Stimulated activated CD4-positive, alpha-beta T cell treated with anti-CD3 and anti-CD28 coated beads, Interleukin-15, amount 100 ng/mL, for 1 hour (primary cell): ENCODE data around the gene TMEM250.

Experiments used
- DNase-seq, 2 donors: peaks; one replicate each; pipeline ENCODE4 v3.0.0-alpha.2; 2020; ENCODE audit warnings: low read depth in 1 of 2, low spot score in 1 of 2

TMEM250 gene

DNA sequence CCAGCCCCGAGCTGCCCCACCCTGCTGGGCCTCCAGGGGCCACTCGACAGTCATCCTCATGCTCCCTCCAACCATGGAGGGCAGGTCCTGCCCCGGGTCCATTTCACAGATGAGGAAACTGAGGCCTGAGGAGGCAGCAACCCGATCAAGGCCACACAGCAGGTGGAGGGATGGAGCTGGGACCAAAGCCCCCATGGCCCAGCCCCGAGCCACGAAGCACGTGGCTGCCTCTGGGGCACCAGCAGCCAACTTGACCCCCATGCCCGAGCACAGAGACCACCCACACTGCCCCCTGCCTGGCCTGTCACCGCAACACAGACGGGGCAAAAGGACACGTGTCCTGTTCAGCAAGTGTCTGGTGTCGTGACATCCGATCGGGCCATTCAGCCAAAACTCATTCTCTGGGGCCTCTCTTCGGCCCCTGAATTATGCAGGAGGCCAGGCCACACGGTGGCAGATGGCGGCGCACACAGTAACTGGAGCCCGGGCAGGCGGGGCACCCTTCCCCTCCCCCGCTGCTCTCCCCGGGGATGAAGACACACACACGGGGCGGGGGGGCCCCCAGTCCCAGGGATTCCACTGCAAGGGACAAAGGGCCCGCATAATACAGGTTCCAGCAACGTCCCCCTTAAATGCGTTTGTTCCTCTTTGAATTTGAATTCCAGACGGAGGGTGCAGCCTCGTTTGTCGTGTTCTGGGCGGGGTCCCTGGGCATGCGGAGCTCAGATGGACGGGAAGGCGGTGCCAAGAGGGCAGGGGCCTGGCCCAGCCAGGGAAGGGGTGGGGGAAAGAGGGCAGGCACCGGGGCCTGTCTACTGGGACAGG is 29.4 kb upstream of the TMEM250 start:
- DNase-seq = no peak

GRCh38 chr9:136147038-136147889 is 28.6 kb upstream of the TMEM250 start:
- DNase-seq = no peak

DNA sequence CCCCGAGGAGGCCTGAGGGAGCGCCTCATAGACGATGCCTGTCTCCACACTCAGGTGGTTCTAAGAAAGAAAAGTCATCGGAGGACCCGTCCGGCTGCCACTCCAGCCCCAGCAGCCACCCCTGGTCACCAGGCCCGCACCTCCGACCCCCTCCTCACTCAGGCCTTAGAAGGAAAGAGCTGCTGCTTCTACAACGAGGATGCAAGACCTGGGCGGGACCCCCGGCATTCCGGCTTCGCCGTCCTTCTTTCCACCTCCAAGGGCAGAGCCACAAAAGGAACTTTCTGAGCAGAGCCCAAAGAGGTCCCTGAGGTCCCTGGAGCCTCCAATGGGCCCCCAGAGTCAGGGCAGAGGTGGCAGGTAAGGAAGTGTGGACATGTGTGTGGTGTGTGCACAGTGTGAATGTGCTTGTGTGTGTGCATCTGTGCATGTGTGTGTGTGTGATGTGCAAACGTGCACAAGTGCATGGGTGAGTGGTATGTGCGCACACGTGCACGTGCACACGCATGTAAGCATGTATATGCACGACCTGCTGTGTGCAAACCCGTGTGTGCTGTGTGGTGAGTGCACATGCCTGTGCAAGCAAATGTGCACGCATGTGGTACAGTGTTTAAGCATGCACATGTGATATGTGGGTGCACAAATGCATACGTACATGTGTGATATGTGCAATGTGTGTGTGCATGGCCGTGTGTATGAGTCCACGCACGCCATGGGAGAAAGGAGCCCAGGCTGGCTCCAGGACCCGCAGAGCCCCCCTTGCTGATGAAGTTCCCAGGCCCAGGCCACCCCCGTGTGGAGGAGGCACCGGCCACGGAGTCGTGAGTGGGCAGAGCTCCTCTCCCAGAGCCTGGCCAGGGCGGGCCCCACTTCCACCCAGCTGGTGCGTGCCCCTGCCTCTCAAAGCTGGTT is 27.7 kb upstream of the TMEM250 start:
- DNase-seq = no peak

GRCh38 chr9:136145580-136145979 is 26.9 kb upstream of the TMEM250 start:
- DNase-seq = no peak

GRCh38 chr9:136144450-136144849 is 25.8 kb upstream of the TMEM250 start:
- DNase-seq = no peak

DNA sequence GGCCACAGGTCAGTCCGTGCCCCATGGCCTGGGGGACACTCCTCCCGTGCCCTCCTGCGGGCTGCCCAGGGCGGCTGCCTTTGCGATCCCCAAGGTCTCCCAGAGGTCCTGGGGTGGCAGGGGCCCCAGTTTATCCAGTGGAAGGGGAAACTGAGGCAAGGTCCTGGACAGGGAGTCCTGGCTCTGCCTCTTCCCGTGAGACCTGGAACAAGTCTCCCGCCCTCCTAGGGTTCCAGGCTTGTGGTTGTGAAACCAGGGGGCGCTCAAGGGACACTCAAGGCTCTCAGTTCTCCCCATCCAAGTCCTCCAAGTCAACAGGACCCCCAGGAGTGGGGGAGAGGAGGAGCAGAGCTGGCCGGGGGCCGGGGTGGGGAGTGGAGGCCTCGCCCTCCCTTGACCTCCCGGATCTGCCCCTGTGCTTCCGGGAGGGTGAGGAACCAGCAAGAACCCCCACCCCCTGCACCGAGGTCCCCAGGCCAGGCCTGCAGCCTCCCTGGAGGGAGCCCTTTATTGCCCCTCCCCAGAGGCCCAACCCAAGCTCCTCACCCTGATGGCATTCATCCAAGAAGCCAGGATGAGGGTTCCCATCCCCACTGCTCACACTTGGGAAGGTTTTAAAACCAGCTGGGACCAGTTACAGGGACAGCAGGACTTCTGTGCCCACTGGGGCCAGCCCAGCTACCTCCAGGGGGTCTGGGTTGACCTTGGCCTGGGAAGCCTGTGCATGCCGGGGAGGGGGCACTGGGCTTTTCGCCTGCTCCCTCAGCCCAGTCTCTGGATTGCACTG is 24.7 kb upstream of the TMEM250 start:
- no peak for DNase-seq

DNA sequence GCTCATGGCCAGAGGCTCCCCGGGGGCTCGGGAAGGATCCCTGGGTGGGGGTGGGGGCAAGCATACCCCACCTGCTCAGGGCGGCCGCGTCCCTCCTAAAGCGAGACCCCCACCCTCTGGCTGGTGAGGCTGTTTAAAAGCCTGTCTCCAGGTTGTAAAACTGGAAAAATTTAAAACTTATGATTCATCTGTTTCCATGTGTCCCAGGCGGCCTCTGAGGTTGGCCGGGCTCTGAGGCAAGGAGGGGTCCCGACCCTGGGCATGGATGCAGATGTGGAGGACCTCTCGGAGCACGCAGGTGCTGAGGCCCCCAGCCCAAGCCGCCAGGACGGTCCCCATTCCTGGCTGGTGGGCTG is 24.2 kb upstream of the TMEM250 start:
- DNase-seq = no peak

GRCh38 chr9:136142414-136142796 is 23.7 kb upstream of the TMEM250 start:
- DNase-seq = no peak

GRCh38 chr9:136141682-136142413 is 23.2 kb upstream of the TMEM250 start:
- no peak for DNase-seq

DNA sequence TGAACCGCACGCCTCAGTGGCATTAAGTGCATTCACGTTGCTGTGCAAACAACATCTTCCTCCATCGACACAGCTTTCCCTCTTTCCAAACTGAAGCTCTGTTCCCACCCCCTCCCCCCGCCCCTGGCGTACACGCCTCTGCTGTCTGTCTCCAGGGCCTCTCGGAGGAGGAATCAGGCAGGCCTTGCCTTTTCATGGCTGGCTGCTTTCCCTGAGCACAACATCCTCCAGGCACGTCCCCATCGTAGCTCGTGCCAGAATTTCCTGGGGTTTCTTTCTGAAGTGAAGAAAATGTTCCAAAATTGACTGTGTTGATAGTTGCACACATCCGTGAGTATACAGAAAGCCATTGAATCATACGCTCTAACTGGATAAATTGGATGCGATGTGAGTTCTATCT is 22.3 kb upstream of the TMEM250 start:
- no peak for DNase-seq

DNA sequence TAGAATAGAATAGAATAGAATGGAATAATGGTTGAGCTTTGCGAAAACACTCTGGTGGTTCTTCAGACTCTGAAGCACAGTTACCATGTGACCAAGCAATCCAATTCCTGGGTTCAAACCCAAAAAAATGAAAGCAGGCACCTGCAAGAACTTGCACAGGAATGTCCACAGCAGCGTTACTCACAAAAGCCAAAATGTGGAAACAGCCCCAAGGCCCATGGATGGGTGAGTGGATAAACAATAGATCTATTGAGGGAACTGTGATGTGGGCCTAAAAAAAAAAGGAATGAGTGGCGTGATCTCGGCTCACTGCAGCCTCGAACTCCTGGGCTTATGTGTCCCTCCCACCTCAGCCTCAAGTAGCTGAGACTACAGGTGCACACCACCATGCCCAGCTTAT is 21.4 kb upstream of the TMEM250 start:
- DNase-seq = no peak

DNA sequence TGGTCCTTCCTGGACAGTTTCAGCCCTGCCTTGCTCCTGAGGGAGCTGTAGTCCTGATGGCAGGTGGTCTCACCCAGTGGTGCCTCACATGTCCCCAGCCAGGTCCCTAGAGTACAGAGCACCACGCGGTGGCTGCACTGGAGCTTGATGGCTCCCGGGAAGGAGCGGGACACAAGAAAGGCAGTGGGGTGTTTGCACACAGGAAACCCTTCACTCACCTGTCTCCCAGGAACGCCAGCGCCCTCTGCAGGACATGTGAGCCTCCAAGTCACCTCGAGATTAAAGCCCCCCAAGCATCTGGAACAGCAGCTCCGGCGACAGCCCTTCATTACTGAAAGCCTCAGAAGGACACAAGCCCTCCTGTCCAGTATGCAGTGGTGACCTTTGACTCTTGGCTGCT is 19.9 kb upstream of the TMEM250 start:
- DNase-seq = no peak

DNA sequence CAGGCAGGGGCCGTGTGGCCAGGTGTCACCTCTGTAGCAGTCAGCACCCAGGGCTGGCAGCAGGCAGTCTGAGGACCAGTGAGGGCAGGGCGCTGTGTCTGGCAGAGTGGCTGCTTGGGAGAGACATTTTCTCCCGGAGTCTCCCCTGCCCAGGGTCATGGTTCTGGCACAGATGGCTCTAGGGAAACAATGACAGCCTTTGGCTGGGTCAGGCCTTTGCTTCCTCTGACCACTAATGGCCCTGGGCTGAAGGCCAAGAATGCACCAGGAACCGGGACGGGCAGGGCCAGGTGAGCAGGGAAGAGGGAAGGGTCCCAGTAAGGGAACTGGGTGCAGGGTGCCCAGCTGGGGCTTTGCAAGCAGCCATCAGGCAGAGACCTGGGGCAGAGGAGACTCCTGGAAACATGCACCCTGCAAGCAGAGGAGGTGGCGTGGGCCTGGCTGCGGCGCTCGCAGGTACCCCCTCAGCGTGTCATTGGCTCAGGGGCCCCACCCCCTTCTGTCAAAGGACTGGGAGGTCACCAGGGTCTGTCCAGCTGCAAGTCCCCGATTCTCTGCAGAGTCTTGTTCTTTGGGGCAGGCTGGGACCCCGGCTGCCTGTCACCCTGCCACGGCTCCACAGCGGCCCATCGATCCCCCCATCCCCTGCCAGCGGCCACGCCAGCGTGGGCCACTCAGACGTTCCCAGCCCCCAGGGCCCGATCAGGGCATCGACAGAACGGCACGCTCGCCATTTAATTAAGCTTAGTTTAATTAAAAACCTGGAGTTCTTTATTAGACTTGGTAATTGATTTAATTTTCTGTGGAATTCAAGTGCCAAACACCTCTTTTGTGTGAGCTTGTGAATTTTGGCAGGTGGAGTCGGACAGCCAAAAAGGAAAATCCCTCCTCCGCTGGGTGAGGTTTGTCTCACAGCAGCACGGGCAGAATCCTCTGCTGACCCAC is 18.9 kb upstream of the TMEM250 start:
- DNase-seq = no peak

- no peak for DNase-seq
These were observed 17.7 kb upstream of the TMEM250 start for GRCh38 chr9:136136127-136136925.

GRCh38 chr9:136135326-136136126 is 16.9 kb upstream of the TMEM250 start:
- no peak for DNase-seq

DNA sequence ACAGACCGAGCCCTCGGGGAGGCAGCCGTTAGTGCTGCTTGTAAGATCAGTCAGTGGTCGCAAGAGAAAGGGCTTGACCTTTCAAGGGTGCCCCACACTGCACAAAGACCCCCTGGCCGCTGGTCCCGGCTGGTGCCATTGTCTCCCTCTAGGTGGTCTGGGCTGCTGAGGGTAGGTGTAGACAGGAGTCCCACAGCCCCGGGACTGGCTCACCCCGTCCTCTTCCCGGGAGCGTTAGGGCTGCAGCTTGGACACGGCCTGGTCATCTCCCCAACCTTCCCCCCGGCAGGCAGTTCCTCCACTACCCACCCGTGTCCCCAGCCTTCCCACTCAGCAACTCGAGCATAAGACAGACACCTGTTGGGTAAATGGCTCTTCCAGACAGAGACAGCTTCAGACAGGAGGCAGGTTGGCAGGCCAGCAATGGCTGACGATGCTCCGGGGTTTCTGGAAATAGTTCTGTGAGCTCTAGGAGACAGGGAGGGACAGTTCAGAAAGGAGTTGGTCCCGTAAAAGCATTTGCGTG is 15.3 kb upstream of the TMEM250 start:
- no peak for DNase-seq
